OCI-LY7 (cell line): ENCODE results near the gene COQ8B. TPM values are rescaled to one million over a fixed set of nuclear protein-coding genes. Genes with fewer than 3 reads are reported as not detected.

Experiments
- BruUV-seq: library from RNA; stranded (reverse); fragments of 400-500 nt; replicated peaks from 2 replicates; lab custom pipeline; 2021; lab: Mats Ljungman, UMichigan
- CTCF ChIA-PET: fragments of 300-600 bp; sonication (Branson Sonifier 250); formaldehyde crosslinking; loops from one replicate; lab custom pipeline; 2022; ENCODE audit warnings: antibody characterized with exemption; ENCODE audit not compliant: unreplicated experiment; lab: Charles Lee
- POLR2A ChIA-PET: fragments of 300-600 bp; sonication (Branson Sonifier 250); formaldehyde crosslinking; loops from one replicate; lab custom pipeline; 2022; ENCODE audit warnings: antibody characterized with exemption; lab: Charles Lee
- DNase-seq: peaks from one replicate; pipeline ENCODE4 v3.0.0-alpha.2; 2015; ENCODE audit warnings: low spot score
- H2AFZ ChIP-seq: fragments of 200-600 bp; sonication (generic), shearing (Covaris generic); 2 replicates; pipeline ENCODE4 v1.6.1; 2014; ENCODE audit warnings: mild to moderate bottlenecking, antibody characterized with exemption, low read length, moderate library complexity
- H3K27ac ChIP-seq: fragments of 200-600 bp; sonication (generic); 2 replicates; pipeline ENCODE4 v1.5.1; 2014; ENCODE audit warnings: mixed run types, low read depth, mild to moderate bottlenecking, moderate library complexity, low read length, inconsistent platforms; ENCODE audit not compliant: poor library complexity, severe bottlenecking
- H3K36me3 ChIP-seq: fragments of 200-600 bp; sonication (generic); 2 replicates; pipeline ENCODE4 v1.6.1; 2014; ENCODE audit warnings: mild to moderate bottlenecking, antibody characterized with exemption, low read length, moderate library complexity, mixed read lengths; ENCODE audit not compliant: insufficient read depth
- H3K4me1 ChIP-seq: fragments of 200-600 bp; sonication (generic); 2 replicates; pipeline ENCODE4 v1.5.1; 2014; ENCODE audit warnings: mild to moderate bottlenecking, low read length; ENCODE audit not compliant: insufficient read depth, poor library complexity, severe bottlenecking
- H3K4me2 ChIP-seq: fragments of 200-600 bp; sonication (generic); 2 replicates; pipeline ENCODE4 v1.6.1; 2014; ENCODE audit warnings: mild to moderate bottlenecking, low read length
- H3K4me3 ChIP-seq: fragments of 200-600 bp; sonication (generic); 2 replicates; pipeline ENCODE4 v1.5.1; 2014; ENCODE audit warnings: mild to moderate bottlenecking, low read depth, low read length; ENCODE audit not compliant: poor library complexity, severe bottlenecking
- H3K79me2 ChIP-seq: fragments of 200-600 bp; sonication (generic); 2 replicates; pipeline ENCODE4 v1.6.1; 2016; ENCODE audit warnings: low read depth, mild to moderate bottlenecking, low read length, moderate library complexity, mixed read lengths; ENCODE audit not compliant: insufficient read depth
- H3K9me2 ChIP-seq: fragments of 200-600 bp; sonication (generic); 2 replicates; pipeline ENCODE4 v1.6.1; 2016; ENCODE audit warnings: mild to moderate bottlenecking, low read length, mixed read lengths; ENCODE audit not compliant: insufficient read depth
- H3K9me3 ChIP-seq: fragments of 200-600 bp; sonication (generic); 2 replicates; pipeline ENCODE4 v1.6.1; 2014; ENCODE audit warnings: mild to moderate bottlenecking, mixed run types, low read length, mixed read lengths
- H4K20me1 ChIP-seq: fragments of 200-600 bp; sonication (generic); 2 replicates; pipeline ENCODE4 v1.6.1; 2014; ENCODE audit warnings: mild to moderate bottlenecking, antibody characterized with exemption, low read length, moderate library complexity, mixed read lengths; ENCODE audit not compliant: insufficient read depth
- CTCF ChIP-seq: fragments of 200-600 bp; sonication (generic); conservative IDR thresholded peaks from 2 replicates; pipeline ENCODE4 v1.5.1; 2014; ENCODE audit warnings: mild to moderate bottlenecking, antibody characterized with exemption, low read length, moderate library complexity, mixed read lengths
- EZH2phosphoT487 ChIP-seq: fragments of 200-600 bp; sonication (generic); IDR thresholded peaks from 2 replicates; pipeline ENCODE4 v1.6.1; 2018; ENCODE audit warnings: low read depth, borderline replicate concordance, mild to moderate bottlenecking, mixed run types, antibody characterized with exemption, low read length, moderate library complexity, mixed read lengths
- intact Hi-C: fragments of 100-400 bp; cut with micrococcal nuclease; formaldehyde crosslinking; loops from one replicate; pipeline ENCODE4 v1.10.0; 2022; ENCODE audit not compliant: unreplicated experiment
- total RNA-seq, 2 experiments: library from RNA; depleted of rRNA in 1 of 2; stranded (reverse); fragments of >200 nt in 1 of 2; shearing (Covaris generic) in 1 of 2; gene quantifications; 2 replicates each; pipeline ENCODE4 v1.2.3, GENCODE V29; 2014 to 2022

The COQ8B gene
- total RNA-seq, 2 experiments from 2014 or later: 34.6 to 34.9 TPM

GRCh38 chr19:40723661-40724254 is 7.1 kb upstream of the COQ8B start:
- Histone ChIP-seq H3K4me2 (no peak overlapping the region), H3K4me3 (no peak overlapping the region), H3K9me2 (no peaks in the 10 kb centered on the region), H3K36me3 (peaks cover 7% of the 10 kb centered on the region; the same call in 1 of the 2 replicates), H3K4me1 (peaks cover 10% of the 10 kb centered on the region), H3K27ac (no peak overlapping the region), H3K79me2 (no peaks in the 10 kb centered on the region; the same call in 1 of the 2 replicates), H2AFZ (no peak overlapping the region), H4K20me1 (no peaks in the 10 kb centered on the region), H3K9me3 (no peaks in the 10 kb centered on the region)
- POLR2A ChIA-PET: no interaction called here
- TF ChIP-seq EZH2phosphoT487: no peak
- TF ChIP-seq CTCF: no peak
- no peak for DNase-seq
- intact Hi-C loops: no loop called here
- CTCF ChIA-PET: no interaction called here
- BruUV-seq: no TSS peak

- Histone ChIP-seq H3K4me3 (no peak overlapping the region), H3K9me3 (no peaks in the 10 kb centered on the region), H3K79me2 (peaks cover 15% of the 10 kb centered on the region), H3K4me2 (no peak overlapping the region), H3K9me2 (no peaks in the 10 kb centered on the region), H3K4me1 (peaks cover 24% of the 10 kb centered on the region), H4K20me1 (no peaks in the 10 kb centered on the region), H2AFZ (no peak overlapping the region), H3K36me3 (peaks cover 7% of the 10 kb centered on the region; the same call in 1 of the 2 replicates), H3K27ac (no peak overlapping the region)
- intact Hi-C loops: no loop called here
- no TSS peak for BruUV-seq
- CTCF ChIA-PET: no interaction called here
- POLR2A ChIA-PET: interaction anchor here (0.7 to 1.0 kb wide), 3 partner anchors 15 to 29 kb away, joined by 3 to 4 read pairs (median 3); partner anchors contain the start of genes ACTMAP and SNRPA
- TF ChIP-seq CTCF (no peak), EZH2phosphoT487 (no peak)
- DNase-seq: no peak
Measured at GRCh38 chr19:40721936-40722661, 5.4 kb upstream of the COQ8B start.

- no peak for TF ChIP-seq CTCF
- TF ChIP-seq EZH2phosphoT487: no peak
- POLR2A ChIA-PET: interaction anchor here (0.6 to 0.7 kb wide), 3 partner anchors 12 to 630 kb away, joined by 3 to 4 read pairs (median 3); partner anchors contain the start of gene ZNF780A
- intact Hi-C loops: no loop called here
- Histone ChIP-seq H2AFZ (no peak overlapping the region), H3K79me2 (peaks cover 17% of the 10 kb centered on the region), H3K4me3 (no peak overlapping the region), H3K4me1 (peaks cover 24% of the 10 kb centered on the region), H3K9me3 (no peaks in the 10 kb centered on the region), H3K4me2 (no peak overlapping the region), H3K9me2 (no peaks in the 10 kb centered on the region), H3K27ac (no peak overlapping the region), H3K36me3 (peaks cover under 1% of the 10 kb centered on the region; the same call in 1 of the 2 replicates), H4K20me1 (no peaks in the 10 kb centered on the region)
- DNase-seq: no peak
- no TSS peak for BruUV-seq
- CTCF ChIA-PET: no interaction called here
Measured at GRCh38 chr19:40721140-40721486, 4.4 kb upstream of the COQ8B start.
